Suppressor macrophage treated with lipopolysaccharide for 1 hour (primary cell): ENCODE results near the gene METRNL.

Experiments
- DNase-seq, 3 donors: peaks; one replicate each; pipeline ENCODE4 v3.0.0-alpha.2; 2020 to 2022

Gene METRNL

DNA sequence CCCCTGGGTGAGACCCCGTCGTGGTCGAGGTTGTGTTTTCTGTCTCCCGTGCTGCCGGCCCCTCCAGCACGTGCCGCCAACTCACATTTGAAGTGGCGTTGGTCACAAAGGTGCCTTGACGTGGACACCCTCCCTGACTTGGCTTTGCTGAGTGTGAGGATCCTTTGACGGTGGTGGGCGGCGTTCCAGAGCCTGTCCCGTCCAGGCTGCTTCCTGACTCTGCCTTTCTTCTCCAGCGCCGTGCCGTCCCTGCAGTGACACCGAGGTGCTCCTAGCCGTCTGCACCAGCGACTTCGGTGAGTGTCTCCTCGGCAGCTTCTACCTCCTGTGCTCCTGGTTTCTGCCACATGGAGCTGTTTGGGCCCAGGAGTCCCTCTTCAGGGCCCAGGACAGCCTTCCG lies 13.5 kb downstream of the METRNL start:
- DNase-seq = no peak

DNA sequence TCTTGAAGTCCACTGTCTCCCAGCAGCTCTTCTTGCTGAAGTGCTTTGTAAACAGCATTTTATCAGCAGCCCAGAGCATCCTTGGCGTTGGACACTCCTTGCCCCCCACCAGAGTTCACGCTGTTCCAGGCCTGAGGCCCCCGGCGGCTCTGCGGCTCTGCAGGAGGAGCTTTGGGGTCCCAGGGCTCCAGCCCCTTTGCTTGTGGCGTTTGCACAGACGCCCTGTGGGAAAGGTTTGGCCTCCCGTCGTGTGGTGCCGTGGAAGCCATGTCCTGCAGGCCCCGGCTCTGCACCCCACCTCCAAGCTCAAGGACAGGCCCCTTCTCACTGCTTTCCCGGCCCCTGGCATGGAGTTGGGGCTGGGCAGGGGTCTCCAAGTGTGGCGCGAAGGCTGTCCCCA lies 14.1 kb downstream of the METRNL start:
- no peak for DNase-seq

DNA sequence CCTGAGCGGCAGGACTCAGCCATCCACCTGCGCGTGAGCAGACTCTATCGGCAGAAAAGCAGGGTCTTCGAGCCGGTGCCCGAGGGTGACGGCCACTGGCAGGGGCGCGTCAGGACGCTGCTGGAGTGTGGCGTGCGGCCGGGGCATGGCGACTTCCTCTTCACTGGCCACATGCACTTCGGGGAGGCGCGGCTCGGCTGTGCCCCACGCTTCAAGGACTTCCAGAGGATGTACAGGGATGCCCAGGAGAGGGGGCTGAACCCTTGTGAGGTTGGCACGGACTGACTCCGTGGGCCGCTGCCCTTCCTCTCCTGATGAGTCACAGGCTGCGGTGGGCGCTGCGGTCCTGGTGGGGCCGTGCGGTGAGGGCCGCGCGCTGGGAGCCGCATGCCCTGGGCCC lies 14.9 kb downstream of the METRNL start:
- DNase-seq = no peak

DNA sequence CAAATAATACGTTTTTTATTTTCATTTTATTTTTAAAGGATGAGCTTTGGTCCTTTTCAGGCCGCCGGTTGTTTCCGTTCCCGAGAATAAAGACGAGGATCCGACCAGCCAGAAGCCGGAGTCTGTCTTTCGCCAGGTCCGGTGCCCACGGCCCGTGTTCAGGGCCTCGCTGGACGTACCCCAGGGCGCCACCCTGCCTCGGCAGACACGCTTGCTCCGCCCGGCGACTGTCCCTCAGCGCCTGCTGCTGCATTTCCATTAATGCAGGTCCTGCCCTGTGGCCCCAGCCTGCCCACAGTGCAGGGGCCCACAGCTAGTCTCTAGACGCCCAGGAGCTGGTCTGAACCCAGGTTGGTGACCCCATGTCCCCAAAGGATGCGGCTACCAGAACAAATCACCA lies 15.6 kb downstream of the METRNL start:
- no peak for DNase-seq

DNA sequence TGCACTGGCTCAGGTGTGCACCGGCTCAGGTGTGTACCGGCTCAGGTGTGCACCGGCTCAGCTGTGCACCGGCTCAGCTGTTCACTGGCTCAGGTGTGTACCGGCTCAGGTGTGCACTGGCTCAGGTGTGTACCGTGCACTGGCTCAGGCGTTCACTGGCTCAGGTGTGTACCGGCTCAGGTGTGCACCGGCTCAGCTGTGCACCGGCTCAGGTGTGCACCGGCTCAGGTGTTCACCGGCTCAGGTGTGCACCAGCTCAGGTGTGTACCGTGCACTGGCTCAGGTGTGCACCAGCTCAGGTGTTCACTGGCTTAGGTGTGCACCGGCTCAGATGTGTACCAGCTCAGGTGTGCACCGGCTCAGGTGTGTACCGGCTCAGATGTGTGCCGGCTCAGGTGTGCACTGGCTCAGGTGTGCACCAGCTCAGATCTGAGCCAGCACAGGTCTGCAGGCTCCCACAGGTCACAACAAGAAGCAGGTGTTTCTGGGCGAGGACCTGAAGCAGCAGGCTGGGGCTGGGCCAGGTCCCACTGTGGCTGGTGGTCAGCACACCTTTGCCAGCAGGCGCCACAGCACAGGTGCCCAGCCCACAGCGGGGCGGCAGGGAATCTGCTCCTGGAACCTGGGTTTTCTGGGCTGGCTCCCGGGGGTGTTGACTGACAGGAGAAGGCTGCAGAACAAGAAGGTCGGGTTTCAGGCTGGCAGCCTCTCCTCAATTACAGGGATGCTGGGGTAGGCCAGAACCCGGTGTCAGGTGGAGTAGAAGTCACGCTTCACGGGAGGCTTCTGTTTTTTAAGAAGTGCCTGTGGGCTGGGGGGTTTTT lies 17.2 kb downstream of the METRNL start:
- no peak for DNase-seq

- no peak for DNase-seq
Observed at GRCh38 chr17:83097831-83098230, 18.4 kb downstream of the METRNL start.

- no peak for DNase-seq
Observed at GRCh38 chr17:83098241-83099085, 19.1 kb downstream of the METRNL start.

- no peak for DNase-seq
Observed at GRCh38 chr17:83099086-83099555, 19.7 kb downstream of the METRNL start.

DNA sequence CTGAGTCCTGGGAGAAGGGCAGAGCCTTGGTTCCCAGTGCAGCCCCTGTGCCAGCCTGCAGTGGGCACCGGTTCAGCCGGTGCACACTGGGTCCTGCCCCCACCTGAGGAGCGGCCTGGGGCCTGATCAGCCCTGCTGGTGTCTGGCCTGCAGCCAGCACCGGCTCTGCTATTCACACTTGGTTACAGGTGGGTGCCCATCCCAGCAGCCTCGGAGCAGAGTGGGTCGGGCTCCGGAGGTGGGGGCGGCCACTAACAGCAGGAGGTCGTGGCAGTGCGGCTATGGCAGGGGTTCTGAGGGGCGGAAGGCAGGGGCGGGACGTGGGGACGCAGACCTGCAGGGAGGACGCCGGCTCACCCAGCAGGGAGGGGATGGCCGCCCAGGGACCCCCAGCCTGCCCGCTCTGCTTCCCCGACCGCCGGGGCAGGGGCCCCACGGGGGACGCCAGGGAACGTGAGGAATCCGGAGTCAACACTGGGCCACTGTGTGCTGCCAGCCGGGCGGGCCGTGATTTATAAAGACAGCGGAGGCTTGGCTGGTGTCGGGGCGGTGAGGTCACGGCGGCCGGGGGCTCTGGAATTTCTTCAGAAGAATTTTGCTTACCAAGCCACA lies 20.3 kb downstream of the METRNL start:
- DNase-seq = peak; percentile 64 to 70 (median 65)

DNA sequence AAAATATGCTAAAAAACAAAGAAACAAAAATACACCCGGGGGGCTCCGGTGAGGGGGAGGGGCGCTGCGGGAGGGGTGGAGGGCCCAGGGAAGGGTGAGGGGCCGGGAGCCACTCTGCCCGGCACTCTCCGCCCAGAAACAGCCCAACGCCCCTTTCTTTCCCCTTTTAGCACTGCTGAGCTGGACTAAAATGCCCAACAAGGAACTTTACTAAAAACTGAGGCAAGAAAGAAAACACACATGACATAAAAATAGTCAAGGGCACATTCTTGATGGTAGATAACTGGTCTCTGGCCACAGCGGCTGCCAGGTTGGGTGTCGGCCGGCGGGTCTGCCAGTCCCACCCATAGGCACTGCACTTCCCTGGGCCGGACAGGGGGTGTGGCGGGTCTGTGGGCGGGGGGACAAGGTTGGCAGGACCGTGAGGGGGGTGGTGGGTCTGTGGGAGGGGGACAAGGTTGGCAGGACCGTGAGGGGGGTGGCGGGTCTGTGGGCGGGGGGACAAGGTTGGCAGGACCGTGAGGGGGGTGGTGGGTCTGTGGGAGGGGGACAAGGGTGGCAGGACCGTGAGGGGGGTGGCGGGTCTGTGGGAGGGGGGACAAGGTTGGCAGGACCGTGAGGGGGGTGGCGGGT lies 20.9 kb downstream of the METRNL start:
- DNase-seq = peak; percentile 51 to 67 (median 56)

GRCh38 chr17:83100853-83101391 lies 21.5 kb downstream of the METRNL start:
- no peak for DNase-seq

- no peak for DNase-seq
Observed at GRCh38 chr17:83101805-83102480, 22.5 kb downstream of the METRNL start.

DNA sequence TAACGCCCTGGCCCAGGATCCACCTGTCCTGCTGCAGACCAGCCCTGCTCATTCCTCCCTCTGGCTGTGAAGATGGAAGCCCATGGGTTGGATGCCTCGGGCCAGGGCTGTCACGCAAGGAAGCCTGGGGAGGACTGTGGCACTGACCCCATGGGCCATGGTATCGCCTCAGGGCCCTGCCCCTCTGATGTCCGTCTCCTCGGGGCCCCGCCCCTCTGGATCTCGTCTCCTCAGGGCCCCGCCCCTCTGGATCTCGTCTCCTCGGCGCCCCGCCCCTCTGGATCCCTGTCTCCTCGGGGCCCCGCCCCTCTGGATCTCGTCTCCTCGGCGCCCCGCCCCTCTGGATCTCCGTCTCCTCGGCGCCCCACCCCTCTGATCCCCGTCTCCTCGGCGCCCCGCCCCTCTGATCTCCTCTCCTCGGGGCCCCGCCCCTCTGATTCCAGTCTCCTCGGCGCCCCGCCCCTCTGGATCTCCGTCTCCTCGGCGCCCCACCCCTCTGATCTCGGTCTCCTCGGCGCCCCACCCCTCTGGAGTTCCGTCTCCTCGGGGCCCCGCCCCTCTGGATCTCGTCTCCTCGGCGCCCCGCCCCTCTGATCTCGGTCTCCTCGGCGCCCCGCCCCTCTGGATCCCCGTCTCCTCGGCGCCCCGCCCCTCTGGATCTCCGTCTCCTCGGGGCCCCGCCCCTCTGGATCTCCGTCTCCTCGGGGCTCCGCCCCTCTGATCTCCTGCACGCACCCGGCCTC lies 24.0 kb downstream of the METRNL start:
- peak in 1 of 3 donors; percentile 90 for DNase-seq

- no peak for DNase-seq
Observed at GRCh38 chr17:83103943-83104311, 24.5 kb downstream of the METRNL start.

DNA sequence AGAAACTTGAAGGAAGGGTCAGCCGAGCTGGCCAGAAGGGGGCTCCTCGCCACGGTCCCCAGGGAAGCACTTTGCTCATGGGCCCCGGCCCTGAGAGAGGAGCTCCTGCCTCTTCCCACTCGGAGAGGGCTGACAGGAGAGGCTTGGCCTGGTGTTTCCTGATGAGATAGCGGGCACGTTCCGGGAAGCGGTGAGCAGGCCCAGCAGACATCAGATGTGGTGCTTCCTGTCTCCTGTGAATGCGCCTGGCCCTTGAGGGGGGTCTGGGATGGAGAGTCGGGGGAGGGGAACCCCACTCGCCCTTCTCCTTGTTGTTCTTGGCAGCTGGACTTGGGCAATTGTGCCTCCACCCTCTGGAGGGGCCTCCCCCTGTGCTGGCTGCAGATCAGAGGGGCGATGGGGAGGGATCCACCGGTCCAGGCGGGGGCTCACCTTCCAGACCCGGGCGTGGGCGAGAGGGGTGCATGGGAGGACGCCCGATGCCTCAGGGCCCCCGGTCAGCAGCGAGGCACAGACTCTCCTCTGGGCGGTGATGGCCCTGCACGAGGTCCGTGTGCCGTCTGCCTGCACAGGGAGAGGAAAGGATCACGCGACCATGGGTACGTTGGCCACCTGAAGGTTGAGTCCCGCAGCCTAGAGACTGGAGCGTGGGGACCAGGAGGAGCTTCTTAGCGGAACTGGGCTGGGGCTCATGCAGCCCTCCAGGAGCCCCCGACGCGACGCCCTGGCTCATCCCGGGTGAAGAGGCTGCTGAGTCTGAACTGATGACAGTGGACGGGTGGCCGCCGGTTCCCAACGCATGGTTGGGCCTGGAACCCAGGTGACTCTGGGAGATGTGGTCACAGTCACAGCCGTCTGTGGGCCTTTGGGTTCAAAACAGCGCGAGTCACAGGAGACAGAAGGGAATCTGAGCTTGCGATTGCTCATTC lies 25.4 kb downstream of the METRNL start:
- no peak for DNase-seq

DNA sequence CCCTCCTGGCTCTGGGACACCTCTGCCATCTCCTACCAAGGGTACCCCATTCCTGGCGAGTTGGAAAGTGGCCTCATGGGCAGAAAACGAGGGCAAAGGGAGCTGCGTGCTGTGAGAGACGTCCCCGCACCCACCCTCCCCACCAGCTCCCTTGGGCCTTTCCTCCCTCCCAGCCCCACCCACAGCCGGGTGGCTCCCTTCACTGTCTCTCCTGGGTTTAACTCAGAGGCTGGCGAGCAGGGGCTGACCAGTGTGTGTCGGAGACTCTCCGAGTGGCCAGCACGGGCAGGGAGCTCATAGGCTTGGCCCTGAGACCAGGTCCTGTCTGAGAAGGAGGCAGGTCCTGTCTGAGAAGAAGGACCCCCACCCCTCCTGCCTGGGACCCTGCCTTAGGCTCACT lies 26.1 kb downstream of the METRNL start:
- no peak for DNase-seq

DNA sequence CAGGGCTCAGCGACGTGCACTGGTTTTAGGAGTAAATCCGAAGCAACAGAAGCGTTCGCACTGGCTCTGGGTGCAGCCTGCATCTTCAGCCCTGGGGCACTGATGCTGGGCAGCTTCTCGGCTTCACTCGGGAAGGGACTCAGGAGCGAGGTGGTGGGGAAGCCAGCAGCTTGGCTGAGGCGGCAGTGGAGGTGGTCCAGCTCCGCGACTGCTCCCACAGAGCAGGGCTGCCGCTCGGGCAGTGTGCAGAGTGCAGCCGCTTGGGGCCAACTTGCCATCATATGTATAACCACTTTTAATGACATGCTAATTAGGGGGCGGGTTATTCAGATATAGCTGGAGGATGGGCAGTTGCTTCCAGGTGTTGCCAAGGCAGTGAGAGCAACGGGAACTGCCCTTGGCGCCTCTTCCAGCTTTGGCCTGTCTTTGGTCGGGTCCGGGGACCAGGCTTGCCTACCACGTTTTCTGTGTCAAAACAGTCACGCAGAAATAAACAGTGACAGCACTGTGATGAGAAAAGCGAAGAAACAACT lies 26.7 kb downstream of the METRNL start:
- DNase-seq = no peak

DNA sequence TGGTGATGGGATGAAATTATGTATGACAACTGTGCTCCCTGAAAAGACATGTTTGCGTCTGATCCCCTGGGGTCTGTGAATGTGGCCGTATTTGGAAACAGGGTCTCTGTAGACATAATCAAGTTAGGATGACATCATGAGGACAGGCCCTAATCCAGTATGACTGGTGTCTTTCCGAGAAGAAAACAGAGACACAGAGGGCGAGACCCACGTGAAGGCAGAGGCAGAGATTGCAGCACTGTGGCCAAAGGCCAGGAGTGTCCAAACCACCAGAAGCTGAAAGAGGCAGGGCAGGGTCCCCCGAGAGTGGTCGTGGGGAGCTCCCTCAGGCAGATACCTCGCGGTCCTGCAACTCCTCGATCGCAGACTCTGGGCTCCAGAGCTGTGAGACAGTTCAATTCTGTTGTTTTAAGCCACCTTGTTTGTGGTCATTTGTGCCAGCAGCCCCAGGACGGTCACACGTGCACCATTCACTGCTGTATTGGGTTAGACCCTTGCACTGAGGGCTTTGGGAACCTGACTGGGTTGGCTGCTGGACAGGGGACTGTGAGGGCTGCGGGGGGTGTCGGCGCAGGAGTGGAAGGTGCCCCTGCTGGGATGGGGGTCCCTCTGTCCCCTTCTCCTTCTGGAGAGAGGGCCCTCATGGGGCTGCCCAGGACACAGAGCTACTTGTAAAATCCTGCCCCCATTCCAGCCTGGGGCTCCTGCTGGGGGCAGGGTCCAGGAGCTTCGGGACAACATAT lies 27.7 kb downstream of the METRNL start:
- no peak for DNase-seq

- DNase-seq = no peak
Observed at GRCh38 chr17:83107656-83108048, 28.2 kb downstream of the METRNL start.
